Right kidney (tissue), 9 donors: ENCODE measurements around the gene ATF6.
"Not testable (repeated sequence)": the region's sequence is repeated elsewhere in the genome, so short reads cannot be mapped to it uniquely, and the experiment has no call there.

Experiments
- DNase-seq: peaks from one replicate; pipeline ENCODE4 v3.0.0-alpha.2; 2016
- long read RNA-seq, 8 donors: transcript quantifications; one replicate each; lab custom pipeline, GENCODE V29; 2026

ATF6 gene
- long read RNA-seq, donor 1, full-length matches to known transcripts = 11 of 18 reads
- long read RNA-seq, donor 1, partial matches to known transcripts = 7 of 18 reads
- long read RNA-seq, donor 1, other reads (novel, unspliced or antisense) = 0 of 18 reads
- long read RNA-seq, donor 2, full-length matches to known transcripts = 1 of 1 reads
- long read RNA-seq, donor 2, partial matches to known transcripts = 0 of 1 reads
- long read RNA-seq, donor 2, other reads (novel, unspliced or antisense) = 0 of 1 reads
- long read RNA-seq, donor 3, full-length matches to known transcripts = 5 of 5 reads
- long read RNA-seq, donor 3, partial matches to known transcripts = 0 of 5 reads
- long read RNA-seq, donor 3, other reads (novel, unspliced or antisense) = 0 of 5 reads
- long read RNA-seq, donor 4, full-length matches to known transcripts = 5 of 14 reads
- long read RNA-seq, donor 4, partial matches to known transcripts = 9 of 14 reads
- long read RNA-seq, donor 4, other reads (novel, unspliced or antisense) = 0 of 14 reads
- long read RNA-seq, donor 5, full-length matches to known transcripts = 11 of 17 reads
- long read RNA-seq, donor 5, partial matches to known transcripts = 6 of 17 reads
- long read RNA-seq, donor 5, other reads (novel, unspliced or antisense) = 0 of 17 reads
- long read RNA-seq, donor 6, full-length matches to known transcripts = 5 of 18 reads
- long read RNA-seq, donor 6, partial matches to known transcripts = 13 of 18 reads
- long read RNA-seq, donor 6, other reads (novel, unspliced or antisense) = 0 of 18 reads
- long read RNA-seq, donor 7, full-length matches to known transcripts = 6 of 29 reads
- long read RNA-seq, donor 7, partial matches to known transcripts = 23 of 29 reads
- long read RNA-seq, donor 7, other reads (novel, unspliced or antisense) = 0 of 29 reads
- long read RNA-seq, donor 8, full-length matches to known transcripts = 7 of 7 reads
- long read RNA-seq, donor 8, partial matches to known transcripts = 0 of 7 reads
- long read RNA-seq, donor 8, other reads (novel, unspliced or antisense) = 0 of 7 reads

- DNase-seq = peak; percentile 87
Observed at GRCh38 chr1:161766102-161766981, at the start of gene ATF6. TSS of gene ATF6 (plus strand) at chr1:161766320. CDS start at chr1:161766361, 41 bp downstream.

- no peak for DNase-seq
Observed at GRCh38 chr1:161718559-161719324, 47.4 kb upstream of the ATF6 start.

GRCh38 chr1:161719325-161719611, 46.9 kb upstream of the ATF6 start:
- no peak for DNase-seq

GRCh38 chr1:161720422-161720821, 45.7 kb upstream of the ATF6 start:
- DNase-seq = no peak

GRCh38 chr1:161720956-161721737, 45.0 kb upstream of the ATF6 start, which contains the start of gene FCRLB:
TSS of gene FCRLB (plus strand) at chr1:161721544. CDS start at chr1:161722673, 1,129 bp downstream.
- DNase-seq = no peak

GRCh38 chr1:161721738-161722343, 44.3 kb upstream of the ATF6 start:
- DNase-seq = no peak

- DNase-seq = no peak
Observed at GRCh38 chr1:161722406-161722805, 43.7 kb upstream of the ATF6 start.

GRCh38 chr1:161723459-161724141, 42.5 kb upstream of the ATF6 start:
- no peak for DNase-seq

- DNase-seq = not testable (repeated sequence)
Observed at GRCh38 chr1:161725258-161725907, 40.7 kb upstream of the ATF6 start.

- DNase-seq = peak; percentile 87
Observed at GRCh38 chr1:161725908-161726472, 40.1 kb upstream of the ATF6 start.

GRCh38 chr1:161726473-161727255, 39.5 kb upstream of the ATF6 start:
- peak; percentile 92 for DNase-seq

GRCh38 chr1:161727256-161727924, 38.7 kb upstream of the ATF6 start:
- DNase-seq = peak; percentile 93

- DNase-seq = no peak
Observed at GRCh38 chr1:161728376-161729226, 37.5 kb upstream of the ATF6 start.

GRCh38 chr1:161730050-161730564, 36.0 kb upstream of the ATF6 start:
- DNase-seq = no peak

- no peak for DNase-seq
Observed at GRCh38 chr1:161731241-161731640, 34.9 kb upstream of the ATF6 start.
